Glutamatergic neuron (in vitro differentiated cells): ENCODE data around the gene FASTK. TPM values are rescaled to one million over a fixed set of nuclear protein-coding genes. Genes with fewer than 3 reads are reported as not detected.

Source experiments
- DNase-seq: peaks from one replicate; pipeline ENCODE4 v3.0.0; 2022
- H3K27ac Mint-ChIP-seq: one replicate; pipeline ENCODE4 v1.8.0; 2020; ENCODE audit warnings: mild to moderate bottlenecking, mixed read lengths, inconsistent platforms; ENCODE audit not compliant: unreplicated experiment
- H3K27me3 Mint-ChIP-seq: one replicate; pipeline ENCODE4 v1.8.0; 2020; ENCODE audit warnings: mild to moderate bottlenecking, moderate library complexity, mixed read lengths, inconsistent platforms; ENCODE audit not compliant: unreplicated experiment
- H3K36me3 Mint-ChIP-seq: one replicate; pipeline ENCODE4 v1.8.0; 2020; ENCODE audit warnings: mild to moderate bottlenecking, mixed read lengths, inconsistent platforms; ENCODE audit not compliant: unreplicated experiment
- H3K4me1 Mint-ChIP-seq: one replicate; pipeline ENCODE4 v1.8.0; 2020; ENCODE audit warnings: mild to moderate bottlenecking, low read depth, mixed read lengths, inconsistent platforms; ENCODE audit not compliant: unreplicated experiment
- H3K4me3 Mint-ChIP-seq: one replicate; pipeline ENCODE4 v1.8.0; 2020; ENCODE audit warnings: mild to moderate bottlenecking, mixed read lengths, inconsistent platforms; ENCODE audit not compliant: unreplicated experiment
- H3K9me3 Mint-ChIP-seq: one replicate; pipeline ENCODE4 v1.8.0; 2020; ENCODE audit warnings: mild to moderate bottlenecking, moderate library complexity, mixed read lengths, inconsistent platforms; ENCODE audit not compliant: unreplicated experiment
- total RNA-seq: library from RNA; stranded (reverse); fragmentation: NEBNext Ultra II Directional; extraction: Animal tissue kit (Norgen Biotek cat#: 25700); gene quantifications from one replicate; pipeline ENCODE4 v1.2.1, GENCODE V29; 2021; ENCODE audit not compliant: unreplicated experiment
- TF ChIP-seq, protein P1 (sequence below): fragments of 200-600 bp; sonication (generic); IDR thresholded peaks from one replicate; pipeline ENCODE4 v1.5.0; 2021; ENCODE audit not compliant: partially characterized antibody, unreplicated experiment

The FASTK gene
- total RNA-seq, 1 donor from 2014 or later: 64.7 TPM

DNA sequence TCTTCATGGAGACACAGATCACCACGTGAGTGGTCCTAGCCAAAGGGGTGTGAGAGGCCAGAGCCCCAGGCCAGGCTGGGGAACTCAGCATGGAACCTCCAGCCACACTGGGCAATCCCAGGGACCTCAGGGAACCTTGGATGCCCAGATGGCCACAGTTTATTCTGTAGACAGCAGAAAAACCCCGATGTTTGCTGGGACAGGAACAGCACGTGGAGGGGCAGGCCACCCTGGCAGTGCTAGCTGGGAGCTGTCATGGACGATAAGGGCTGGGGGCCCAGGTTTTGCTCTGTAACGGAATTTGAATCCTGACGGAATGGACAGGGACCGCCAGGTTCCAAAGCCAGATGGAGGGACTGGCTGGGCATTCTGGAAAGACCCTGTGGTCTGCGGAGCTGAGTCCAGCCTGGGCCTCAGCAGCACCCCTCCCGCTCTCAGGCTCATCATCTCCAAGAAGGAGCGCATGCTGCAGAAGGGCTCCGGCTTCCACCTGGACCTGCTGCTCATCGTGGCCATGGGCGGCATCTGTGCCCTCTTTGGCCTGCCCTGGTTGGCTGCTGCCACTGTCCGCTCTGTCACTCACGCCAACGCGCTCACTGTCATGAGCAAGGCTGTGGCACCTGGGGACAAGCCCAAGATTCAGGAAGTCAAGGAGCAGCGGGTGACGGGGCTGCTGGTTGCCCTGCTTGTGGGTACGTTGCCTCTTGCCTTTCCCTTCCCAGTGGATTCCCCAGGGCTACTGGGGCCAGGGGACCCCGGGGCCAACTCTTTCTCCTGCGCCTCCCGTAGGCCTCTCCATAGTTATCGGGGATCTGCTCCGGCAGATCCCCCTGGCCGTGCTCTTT, 5.6 kb downstream of the FASTK start:
- Mint-ChIP-seq H3K36me3 (no peaks in the 10 kb centered on the region), H3K9me3 (peaks cover 4% of the 10 kb centered on the region), H3K4me1 (peaks cover 14% of the 10 kb centered on the region), H3K27ac (no peak overlapping the region), H3K4me3 (no peak overlapping the region), H3K27me3 (peaks cover 5% of the 10 kb centered on the region)
- TF ChIP-seq, protein P1, sequence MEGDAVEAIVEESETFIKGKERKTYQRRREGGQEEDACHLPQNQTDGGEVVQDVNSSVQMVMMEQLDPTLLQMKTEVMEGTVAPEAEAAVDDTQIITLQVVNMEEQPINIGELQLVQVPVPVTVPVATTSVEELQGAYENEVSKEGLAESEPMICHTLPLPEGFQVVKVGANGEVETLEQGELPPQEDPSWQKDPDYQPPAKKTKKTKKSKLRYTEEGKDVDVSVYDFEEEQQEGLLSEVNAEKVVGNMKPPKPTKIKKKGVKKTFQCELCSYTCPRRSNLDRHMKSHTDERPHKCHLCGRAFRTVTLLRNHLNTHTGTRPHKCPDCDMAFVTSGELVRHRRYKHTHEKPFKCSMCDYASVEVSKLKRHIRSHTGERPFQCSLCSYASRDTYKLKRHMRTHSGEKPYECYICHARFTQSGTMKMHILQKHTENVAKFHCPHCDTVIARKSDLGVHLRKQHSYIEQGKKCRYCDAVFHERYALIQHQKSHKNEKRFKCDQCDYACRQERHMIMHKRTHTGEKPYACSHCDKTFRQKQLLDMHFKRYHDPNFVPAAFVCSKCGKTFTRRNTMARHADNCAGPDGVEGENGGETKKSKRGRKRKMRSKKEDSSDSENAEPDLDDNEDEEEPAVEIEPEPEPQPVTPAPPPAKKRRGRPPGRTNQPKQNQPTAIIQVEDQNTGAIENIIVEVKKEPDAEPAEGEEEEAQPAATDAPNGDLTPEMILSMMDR: no peak
- no peak for DNase-seq

DNA sequence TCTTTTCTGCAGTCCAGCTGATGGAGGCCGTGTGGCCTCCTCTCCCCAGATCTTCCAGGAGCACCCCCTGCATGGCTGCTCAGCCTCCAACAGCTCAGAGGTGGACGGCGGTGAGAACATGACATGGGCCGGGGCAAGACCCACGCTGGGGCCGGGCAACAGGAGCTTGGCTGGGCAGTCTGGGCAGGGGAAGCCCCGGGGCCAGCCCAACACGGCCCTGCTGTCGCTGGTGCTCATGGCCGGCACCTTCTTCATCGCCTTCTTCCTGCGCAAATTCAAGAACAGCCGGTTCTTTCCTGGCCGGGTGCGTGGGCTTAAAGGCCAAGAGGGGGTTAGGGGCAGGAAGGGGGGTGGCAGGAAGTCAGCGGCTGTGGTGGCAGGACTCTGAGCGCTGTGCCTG, 6.6 kb downstream of the FASTK start:
- peaks cover 4% of the 10 kb centered on the region for H3K9me3 Mint-ChIP-seq
- H3K27me3 Mint-ChIP-seq: peaks cover 7% of the 10 kb centered on the region

DNA sequence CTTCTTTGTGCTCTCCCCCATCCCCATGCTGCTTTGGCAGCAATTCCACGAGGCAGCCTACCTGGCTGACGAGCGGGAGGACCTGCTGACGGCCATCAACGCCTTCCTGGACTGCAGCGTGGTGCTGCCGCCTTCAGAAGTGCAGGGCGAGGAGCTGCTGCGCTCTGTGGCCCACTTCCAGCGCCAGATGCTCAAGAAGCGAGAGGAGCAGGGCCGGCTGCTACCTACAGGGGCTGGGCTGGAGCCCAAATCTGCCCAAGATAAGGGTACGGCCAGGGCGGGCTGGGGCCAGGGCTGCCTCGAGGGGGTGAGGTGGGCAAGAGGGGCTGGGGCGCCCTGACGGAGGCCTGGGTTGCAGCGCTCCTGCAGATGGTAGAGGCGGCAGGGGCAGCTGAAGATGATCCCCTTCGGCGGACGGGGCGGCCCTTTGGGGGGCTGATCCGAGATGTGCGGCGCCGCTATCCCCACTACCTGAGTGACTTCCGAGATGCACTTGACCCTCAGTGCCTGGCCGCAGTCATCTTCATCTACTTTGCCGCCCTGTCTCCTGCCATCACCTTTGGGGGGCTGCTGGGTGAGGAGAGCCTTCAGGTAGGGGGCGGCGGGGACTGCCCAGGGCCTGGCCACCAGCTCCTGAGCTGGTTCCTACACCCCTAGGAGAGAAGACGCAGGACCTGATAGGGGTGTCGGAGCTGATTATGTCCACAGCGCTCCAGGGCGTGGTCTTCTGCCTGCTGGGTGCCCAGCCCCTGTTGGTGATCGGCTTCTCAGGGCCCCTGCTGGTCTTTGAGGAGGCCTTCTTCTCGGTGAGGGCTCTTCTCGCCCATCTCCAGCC, 9.4 kb downstream of the FASTK start:
- TF ChIP-seq, protein P1: no peak
- peaks cover 4% of the 10 kb centered on the region for H3K9me3 Mint-ChIP-seq
- H3K27ac Mint-ChIP-seq: no peak overlapping the region
- no peak for DNase-seq
- peaks cover 4% of the 10 kb centered on the region for H3K36me3 Mint-ChIP-seq
- peaks cover 3% of the 10 kb centered on the region for H3K4me1 Mint-ChIP-seq
- H3K27me3 Mint-ChIP-seq: peaks cover 2% of the 10 kb centered on the region
- no peak overlapping the region for H3K4me3 Mint-ChIP-seq

More for the DNA sequence above, 6.6 kb downstream of the FASTK start:
- Mint-ChIP-seq H3K4me3 (no peak overlapping the region), H3K27ac (no peak overlapping the region), H3K36me3 (peaks cover 4% of the 10 kb centered on the region), H3K4me1 (peaks cover 10% of the 10 kb centered on the region)
- no peak for DNase-seq
- TF ChIP-seq, protein P1: no peak

DNA sequence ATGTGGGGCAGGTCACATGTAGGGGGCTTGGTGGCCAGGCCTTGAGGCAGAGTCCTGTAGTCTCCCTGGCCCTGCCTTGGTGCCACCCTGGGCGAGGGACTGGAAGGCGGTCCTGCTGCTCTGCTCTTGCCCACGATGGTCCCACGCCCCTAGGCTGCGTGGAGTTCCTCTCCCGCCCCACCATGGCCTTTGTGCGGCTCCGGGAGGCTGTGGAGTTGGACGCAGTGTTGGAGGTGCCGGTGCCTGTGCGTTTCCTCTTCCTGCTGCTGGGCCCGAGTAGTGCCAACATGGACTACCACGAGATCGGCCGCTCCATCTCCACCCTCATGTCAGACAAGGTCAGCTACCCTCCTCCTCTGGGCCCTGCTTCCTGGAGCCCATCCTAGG, 10.0 kb downstream of the FASTK start:
- TF ChIP-seq, protein P1: no peak

More for the DNA sequence above, 10.0 kb downstream of the FASTK start:
- Mint-ChIP-seq H3K27me3 (peaks cover 2% of the 10 kb centered on the region), H3K9me3 (peaks cover 4% of the 10 kb centered on the region), H3K36me3 (peaks cover 4% of the 10 kb centered on the region), H3K4me1 (no peaks in the 10 kb centered on the region), H3K4me3 (no peak overlapping the region), H3K27ac (no peak overlapping the region)
- no peak for DNase-seq
